Suppressor macrophage treated with lipopolysaccharide for 4 hours (primary cell): ENCODE results near the gene CEBPA.
"Not testable (repeated sequence)": the region's sequence is repeated elsewhere in the genome, so short reads cannot be mapped to it uniquely, and the experiment has no call there.

Experiments
- DNase-seq: peaks from one replicate; pipeline ENCODE4 v3.0.0-alpha.2; 2020

CEBPA gene

DNA sequence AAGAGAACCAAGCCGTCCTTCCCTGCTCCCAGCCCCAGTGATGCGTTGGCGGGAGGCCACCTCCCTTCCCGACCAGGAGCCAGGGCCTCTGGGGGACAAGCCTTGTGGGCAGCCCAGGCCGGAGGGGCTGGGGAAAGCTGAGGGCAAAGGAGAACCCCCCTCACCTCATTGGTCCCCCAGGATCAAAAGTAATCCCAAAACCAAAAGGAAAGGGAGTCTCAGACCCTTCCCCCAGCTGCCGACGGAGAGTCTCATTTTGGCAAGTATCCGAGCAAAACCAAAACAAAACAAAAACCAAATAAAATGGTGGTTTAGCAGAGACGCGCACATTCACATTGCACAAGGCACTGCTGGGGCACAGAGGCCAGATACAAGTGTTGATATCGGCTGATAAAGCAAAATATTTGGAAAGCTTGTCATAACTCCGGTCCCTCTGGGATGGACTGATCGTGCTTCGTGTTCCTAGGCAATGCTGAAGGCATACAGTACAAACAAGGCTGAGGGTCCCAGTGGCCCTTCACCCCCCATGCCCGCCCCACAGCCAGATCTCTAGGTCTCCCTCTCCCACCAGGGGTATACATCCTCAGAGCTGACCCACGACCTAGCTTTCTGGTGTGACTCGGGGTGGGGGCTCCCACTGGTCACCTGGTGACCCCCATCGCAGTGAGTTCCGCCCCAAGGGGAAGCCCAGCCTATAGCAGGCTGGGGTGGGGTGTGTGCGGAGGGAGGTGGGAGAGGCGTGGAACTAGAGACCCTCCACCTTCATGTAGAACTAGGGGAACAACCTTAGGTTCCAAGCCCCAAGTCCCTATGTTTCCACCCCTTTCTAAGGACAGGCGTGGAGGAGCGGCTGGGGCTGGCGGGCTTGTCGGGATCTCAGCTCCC lies 2.1 kb downstream of the CEBPA start:
- DNase-seq = peak; percentile 78

- no peak for DNase-seq
Measured at GRCh38 chr19:33299051-33299688, 3.2 kb downstream of the CEBPA start.

GRCh38 chr19:33298146-33298911 lies 4.0 kb downstream of the CEBPA start:
- peak; percentile 40 for DNase-seq

DNA sequence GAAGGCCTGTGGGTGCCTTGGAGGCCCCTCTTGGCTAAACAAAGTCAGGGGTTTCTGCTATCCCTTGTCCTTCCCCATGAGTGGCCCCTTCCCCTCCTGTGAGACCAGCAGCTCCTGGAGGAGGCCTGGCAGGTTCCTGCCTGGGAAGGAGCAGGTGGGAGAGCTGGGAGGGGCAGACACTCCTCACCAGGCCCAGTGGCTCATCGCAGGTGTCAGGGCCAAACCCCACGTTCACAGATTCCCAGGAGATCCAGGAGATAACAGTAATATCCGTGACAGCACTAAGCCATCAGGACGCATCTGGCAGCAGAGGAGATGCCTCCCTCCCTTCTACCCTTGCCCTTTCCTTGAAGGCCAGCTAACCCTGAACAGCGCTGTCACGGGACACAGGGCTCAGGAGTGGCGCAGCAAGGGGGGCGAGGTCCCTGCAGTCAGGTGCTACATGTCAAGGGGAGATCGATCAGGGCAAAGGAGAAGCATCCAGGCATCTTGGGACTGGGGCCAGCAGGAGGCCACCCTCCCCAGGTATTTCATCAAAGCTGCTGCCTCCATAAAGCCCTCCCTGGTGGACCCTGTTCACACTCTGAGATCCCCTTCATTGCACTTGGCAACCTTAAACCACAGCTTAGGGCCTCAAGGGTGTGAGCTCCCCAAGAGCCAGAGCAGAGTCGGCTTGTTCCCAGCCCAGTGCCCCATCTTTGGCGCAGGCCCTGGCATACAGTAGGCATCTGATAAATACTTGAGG lies 4.8 kb downstream of the CEBPA start:
- no peak for DNase-seq

DNA sequence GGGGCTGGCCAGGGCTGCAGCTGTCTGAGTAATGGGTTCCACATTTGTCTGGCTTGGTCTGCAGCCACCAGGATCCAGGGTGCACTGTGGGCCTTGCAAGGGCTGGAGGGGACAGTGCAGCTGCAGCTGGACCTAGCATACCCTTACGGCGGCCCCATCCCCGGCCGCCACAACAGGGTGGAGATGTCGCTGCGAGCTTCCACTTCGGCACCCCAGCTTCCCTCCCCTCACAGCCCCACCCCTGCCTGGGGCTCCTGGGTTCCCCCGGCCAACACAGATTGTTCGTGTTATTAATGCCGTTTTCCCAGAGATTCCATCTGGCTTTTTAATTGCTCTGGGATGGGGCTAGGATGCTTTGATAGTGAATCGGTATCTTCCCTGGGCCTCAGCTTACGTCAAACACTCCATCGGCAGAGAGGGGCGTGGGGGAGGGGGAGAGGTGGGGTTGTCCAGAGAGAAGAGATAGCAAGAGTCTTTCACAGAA lies 5.8 kb downstream of the CEBPA start:
- no peak for DNase-seq

GRCh38 chr19:33295621-33296487 lies 6.5 kb downstream of the CEBPA start:
- DNase-seq = no peak

GRCh38 chr19:33295046-33295445 lies 7.3 kb downstream of the CEBPA start:
- not testable (repeated sequence) for DNase-seq

DNA sequence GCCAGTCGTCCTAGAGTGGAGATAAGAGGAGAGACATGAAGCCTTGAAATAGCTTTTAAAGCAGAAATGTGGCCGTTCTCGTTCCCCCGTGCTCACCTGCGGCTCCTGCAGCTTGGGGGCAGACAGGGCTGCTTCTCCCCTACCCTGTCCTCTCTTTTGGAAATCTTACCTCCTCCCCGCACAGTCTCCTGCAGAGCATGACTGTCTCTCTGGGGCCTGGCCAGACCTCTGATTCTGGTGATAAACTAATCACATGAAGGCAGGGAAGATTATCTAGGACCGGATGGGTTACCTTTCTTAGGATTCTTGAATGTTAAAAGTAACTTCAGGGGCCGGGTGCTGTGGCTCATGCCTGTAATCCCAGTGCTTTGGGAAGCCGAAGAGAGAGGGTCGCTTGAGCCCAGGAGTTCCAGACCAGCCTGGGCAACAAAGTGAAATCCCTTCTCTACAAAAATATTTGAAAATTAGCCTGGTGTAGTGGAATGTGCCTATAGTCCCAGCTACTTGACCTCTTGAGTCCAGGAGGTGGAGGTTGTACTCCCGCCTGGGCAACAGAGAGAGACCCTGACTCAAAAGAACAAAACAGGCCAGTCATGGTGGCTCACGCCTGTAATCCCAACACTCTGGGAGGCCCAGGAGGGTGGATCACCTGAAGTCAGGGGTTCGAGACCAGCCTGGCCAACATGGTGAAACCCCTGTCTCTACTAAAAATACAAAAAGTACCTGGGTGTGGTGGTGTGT lies 8.1 kb downstream of the CEBPA start:
- no peak for DNase-seq

- DNase-seq = peak; percentile 86
Measured at GRCh38 chr19:33293255-33294057, 8.9 kb downstream of the CEBPA start.

- DNase-seq = peak; percentile 93
Measured at GRCh38 chr19:33292595-33293254, 9.6 kb downstream of the CEBPA start.

- DNase-seq = no peak
Measured at GRCh38 chr19:33291623-33292534, 10.5 kb downstream of the CEBPA start.

DNA sequence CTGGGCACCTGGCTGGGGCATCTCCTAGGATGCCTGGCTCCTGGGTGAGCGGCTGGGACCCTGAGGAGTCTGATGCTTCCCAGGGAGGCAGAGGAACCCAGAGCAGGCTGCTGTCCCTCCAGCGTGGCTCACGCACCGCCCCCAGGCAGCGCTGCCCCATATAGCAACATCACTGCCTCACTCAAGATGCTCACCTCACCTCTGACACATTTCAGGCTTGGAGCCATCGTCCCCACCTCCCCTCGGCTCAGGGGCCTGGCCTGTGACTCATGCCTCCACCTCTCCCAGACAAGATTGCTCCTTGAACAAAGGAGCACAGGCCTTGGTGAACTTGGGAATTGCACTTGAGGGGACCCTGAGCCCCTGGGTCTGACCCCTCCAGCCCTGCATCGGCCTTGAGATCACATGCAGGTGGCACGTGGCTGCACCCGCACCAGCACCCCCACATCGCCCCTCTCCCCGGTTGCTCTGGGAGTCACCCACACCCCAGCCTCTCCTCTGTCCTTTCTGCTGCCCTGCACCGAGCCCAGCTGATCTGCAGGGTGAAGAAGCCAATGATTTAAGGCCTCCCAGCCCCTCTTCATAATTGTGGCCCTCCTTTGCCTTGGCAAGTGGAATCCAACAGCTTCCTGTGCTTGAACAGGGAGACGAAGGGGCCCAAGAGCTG lies 11.2 kb downstream of the CEBPA start:
- DNase-seq = no peak

DNA sequence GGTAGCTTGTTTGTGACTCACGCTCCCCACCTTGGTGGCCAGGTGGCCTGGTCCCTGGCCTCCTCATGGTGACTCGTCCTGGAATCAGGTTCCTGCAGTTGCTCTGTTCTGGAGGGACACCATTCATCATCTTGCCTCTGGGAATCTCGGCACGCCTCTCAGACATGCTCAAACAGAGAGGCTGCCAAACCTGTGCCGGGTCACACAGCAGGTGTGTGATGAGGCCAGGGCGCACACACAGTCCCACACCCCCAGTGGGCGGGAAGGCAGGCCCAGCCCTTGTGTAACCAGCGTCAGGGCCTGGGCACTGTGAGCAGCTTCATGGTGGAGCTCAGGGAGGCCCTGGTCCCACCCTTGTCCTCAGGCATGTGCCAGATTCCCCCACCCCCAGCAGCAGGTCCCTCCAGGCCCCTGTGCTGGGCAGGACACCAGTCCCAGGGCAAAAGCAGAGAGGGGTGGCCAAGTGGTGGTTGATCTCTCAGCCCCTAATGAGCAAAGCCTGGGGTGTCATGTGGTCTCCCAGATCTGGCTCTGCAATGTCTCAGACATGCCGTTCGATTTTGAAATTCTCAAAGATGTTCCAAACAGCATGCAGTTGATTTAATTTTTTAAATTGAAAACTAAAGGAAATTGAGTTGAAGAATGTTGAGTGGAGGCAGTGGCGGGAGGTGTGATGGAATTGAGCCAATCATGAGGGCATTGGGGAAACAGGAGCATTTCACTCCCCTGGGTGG lies 12.1 kb downstream of the CEBPA start:
- no peak for DNase-seq

DNA sequence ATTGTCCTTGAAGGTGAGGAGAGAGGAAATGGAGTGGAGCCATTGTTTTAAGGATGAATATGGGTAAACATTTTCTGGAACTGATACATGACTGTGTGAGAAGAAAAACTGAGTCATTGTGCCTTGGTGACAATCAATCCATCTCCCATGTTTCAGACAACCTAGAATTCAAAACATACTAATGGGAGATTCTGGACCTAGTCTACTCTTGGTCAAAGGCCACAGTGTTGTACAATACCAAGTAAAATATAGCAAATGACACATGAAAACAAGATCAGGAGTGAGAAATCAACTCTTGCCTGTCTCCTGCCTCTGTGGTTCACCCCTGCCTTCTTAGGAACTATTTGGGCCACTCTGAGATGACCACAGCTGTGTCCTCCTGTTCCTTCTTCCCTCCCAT lies 13.1 kb downstream of the CEBPA start:
- no peak for DNase-seq

GRCh38 chr19:33288666-33289065 lies 13.7 kb downstream of the CEBPA start:
- DNase-seq = no peak

GRCh38 chr19:33287927-33288326 lies 14.4 kb downstream of the CEBPA start:
- no peak for DNase-seq

- no peak for DNase-seq
Measured at GRCh38 chr19:33287438-33287837, 14.9 kb downstream of the CEBPA start.
